H1 (cell line): ENCODE data around the gene GNAI1. TPM values are rescaled to one million over a fixed set of nuclear protein-coding genes. Genes with fewer than 3 reads are reported as not detected.

Source experiments
- CTCF ChIA-PET: fragments of 300-600 bp; sonication (Branson Sonifier 250); formaldehyde crosslinking; loops from one replicate; lab custom pipeline; 2021; ENCODE audit not compliant: partially characterized antibody; lab: Charles Lee
- POLR2A ChIA-PET: fragments of 300-600 bp; sonication (Branson Sonifier 250); formaldehyde crosslinking; loops from one replicate; lab custom pipeline; 2021; ENCODE audit warnings: inconsistent platforms; ENCODE audit not compliant: partially characterized antibody; lab: Charles Lee
- DNase-seq, 2 experiments: peaks; one replicate each; pipeline versions ENCODE4 v3.0.0 to v3.0.0-alpha.2; 2010 to 2022; ENCODE audit warnings: low spot score in 2 of 2, low read depth in 1 of 2, mixed read lengths in 1 of 2
- FAIRE-seq: peaks from 2 replicates; lab custom pipeline; 2011; peaks lifted over from hg19 to GRCh38; lab: Jason Lieb, UNC
- H2AFZ ChIP-seq: 2 replicates; pipeline ENCODE4 v1.8.1; 2012; ENCODE audit warnings: low read length, inconsistent platforms
- H2AK5ac ChIP-seq: 2 replicates; pipeline ENCODE4 v1.6.1; 2013; ENCODE audit warnings: low read depth, low read length
- H2BK120ac ChIP-seq: replicated peaks from 2 replicates; pipeline ENCODE3; 2013; ENCODE audit warnings: low read depth, low read length, inconsistent platforms
- H2BK12ac ChIP-seq: 2 replicates; pipeline ENCODE4 v1.6.1; 2013; ENCODE audit warnings: low read depth, low read length
- H2BK15ac ChIP-seq: 2 replicates; pipeline ENCODE4 v1.6.1; 2013; ENCODE audit warnings: low read length
- H2BK20ac ChIP-seq: 2 replicates; pipeline ENCODE4 v1.6.1; 2013; ENCODE audit warnings: low read length
- H2BK5ac ChIP-seq: 2 replicates; pipeline ENCODE4 v1.6.1; 2013; ENCODE audit warnings: low read depth, low read length
- H3K14ac ChIP-seq: 2 replicates; pipeline ENCODE4 v1.6.1; 2013; ENCODE audit warnings: inconsistent platforms; ENCODE audit not compliant: insufficient read length
- H3K18ac ChIP-seq: 2 replicates; pipeline ENCODE4 v1.6.1; 2013; ENCODE audit warnings: low read length; ENCODE audit errors: extremely low read depth
- H3K23ac ChIP-seq: 2 replicates; pipeline ENCODE4 v1.6.1; 2013; ENCODE audit warnings: inconsistent platforms; ENCODE audit not compliant: insufficient read length
- H3K23me2 ChIP-seq: 2 replicates; pipeline ENCODE4 v1.6.1; 2013; ENCODE audit warnings: low read depth, low read length
- H3K27ac ChIP-seq: 2 replicates; pipeline ENCODE4 v1.6.1; 2011; ENCODE audit warnings: low read depth, low read length, inconsistent platforms
- H3K27me3 ChIP-seq, 4 experiments: replicated peaks in 1 of 4; 1 replicate in 1 of 4; 2 replicates in 3 of 4; pipeline versions ENCODE4 v1.6.1 to v1.8.1; 2011 to 2013; ENCODE audit warnings: low read length in 3 of 4, mild to moderate bottlenecking in 3 of 4, inconsistent platforms in 2 of 4, mixed read lengths in 2 of 4, moderate library complexity in 1 of 4; ENCODE audit not compliant: control insufficient read depth in 3 of 4, insufficient read depth in 3 of 4; ENCODE audit errors: extremely low read depth in 1 of 4
- H3K36me3 ChIP-seq, 4 experiments: 2 replicates each; pipeline versions ENCODE4 v1.6.1 to v1.8.1; 2011 to 2013; ENCODE audit warnings: mild to moderate bottlenecking in 4 of 4, low read length in 3 of 4, moderate library complexity in 2 of 4, control low read depth in 1 of 4, inconsistent platforms in 1 of 4; ENCODE audit not compliant: insufficient read depth in 4 of 4, control insufficient read depth in 2 of 4
- H3K4ac ChIP-seq: replicated peaks from 2 replicates; pipeline ENCODE3; 2013; ENCODE audit warnings: low read length, low read depth, mixed read lengths, inconsistent platforms; ENCODE audit not compliant: insufficient read length
- H3K4me1 ChIP-seq, 4 experiments: replicated peaks in 1 of 4; 1 replicate in 1 of 4; 2 replicates in 3 of 4; pipeline versions ENCODE4 v1.6.1 to v1.8.1; 2011 to 2013; ENCODE audit warnings: low read length in 3 of 4, inconsistent platforms in 2 of 4, mixed read lengths in 1 of 4; ENCODE audit not compliant: insufficient read depth in 4 of 4, control insufficient read depth in 3 of 4
- H3K4me2 ChIP-seq, 2 experiments: 2 replicates each; pipeline versions ENCODE4 v1.6.1 to v1.8.1; 2011 to 2013; ENCODE audit warnings: low read depth in 2 of 2, low read length in 2 of 2, control low read depth in 1 of 2, inconsistent platforms in 1 of 2, mild to moderate bottlenecking in 1 of 2; ENCODE audit not compliant: insufficient read depth in 1 of 2
- H3K4me3 ChIP-seq, 4 experiments: fragments of 200-600, 300-600 bp in 1 of 4; sonication (generic), shearing (Covaris generic), sonication (Bioruptor Twin) in 1 of 4; 2 replicates each; pipeline versions ENCODE4 v1.5.1 to v1.8.1; 2011 to 2016; ENCODE audit warnings: low read length in 4 of 4, low read depth in 3 of 4, control low read depth in 2 of 4, inconsistent platforms in 2 of 4, mild to moderate bottlenecking in 2 of 4, mixed read lengths in 1 of 4, moderate library complexity in 1 of 4; ENCODE audit not compliant: insufficient read depth in 2 of 4; ENCODE audit errors: extremely low read depth in 1 of 4
- H3K56ac ChIP-seq: replicated peaks from 2 replicates; pipeline ENCODE3; 2013; ENCODE audit warnings: low read depth, mild to moderate bottlenecking, mixed read lengths, low read length, inconsistent platforms; ENCODE audit not compliant: insufficient read length
- H3K79me1 ChIP-seq: 2 replicates; pipeline ENCODE4 v1.6.1; 2013; ENCODE audit warnings: low read depth, low read length, control low read depth
- H3K79me2 ChIP-seq, 2 experiments: 2 replicates each; pipeline versions ENCODE4 v1.6.1 to v1.8.1; 2012 to 2013; ENCODE audit warnings: low read length in 2 of 2, mild to moderate bottlenecking in 2 of 2, inconsistent platforms in 1 of 2; ENCODE audit not compliant: insufficient read depth in 2 of 2, control insufficient read depth in 1 of 2
- H3K9ac ChIP-seq, 4 experiments: replicated peaks in 1 of 4; 1 replicate in 1 of 4; 2 replicates in 3 of 4; pipeline versions ENCODE4 v1.6.1 to v1.8.1; 2011 to 2013; ENCODE audit warnings: low read depth in 3 of 4, low read length in 3 of 4, control low read depth in 2 of 4, mild to moderate bottlenecking in 2 of 4, moderate library complexity in 2 of 4, inconsistent platforms in 1 of 4; ENCODE audit errors: extremely low read depth in 1 of 4
- H3K9me3 ChIP-seq, 2 experiments: 2 replicates each; pipeline versions ENCODE4 v1.6.1 to v1.8.1; 2012 to 2013; ENCODE audit warnings: mild to moderate bottlenecking in 2 of 2, moderate library complexity in 2 of 2, control low read depth in 1 of 2, inconsistent platforms in 1 of 2, low read depth in 1 of 2, low read length in 1 of 2, mixed read lengths in 1 of 2; ENCODE audit not compliant: insufficient read depth in 2 of 2
- H4K20me1 ChIP-seq, 2 experiments: replicated peaks in 1 of 2; 2 replicates each; pipeline versions ENCODE3 to v1.8.1; 2011 to 2013; ENCODE audit warnings: inconsistent platforms in 2 of 2, low read length in 2 of 2, mild to moderate bottlenecking in 1 of 2; ENCODE audit not compliant: insufficient read depth in 2 of 2, control insufficient read depth in 1 of 2
- H4K5ac ChIP-seq: 2 replicates; pipeline ENCODE4 v1.6.1; 2013; ENCODE audit warnings: low read length, low read depth, mixed read lengths, inconsistent platforms; ENCODE audit not compliant: insufficient read length
- H4K8ac ChIP-seq: 2 replicates; pipeline ENCODE4 v1.8.0; 2013; ENCODE audit warnings: mild to moderate bottlenecking, moderate library complexity, low read length, inconsistent platforms; ENCODE audit not compliant: insufficient read depth; ENCODE audit errors: extremely low read depth
- H4K91ac ChIP-seq: replicated peaks from 2 replicates; pipeline ENCODE3; 2013; ENCODE audit warnings: low read length, mixed read lengths, inconsistent platforms; ENCODE audit not compliant: insufficient read length
- ATF2 ChIP-seq: IDR thresholded peaks from 2 replicates; pipeline ENCODE4 v1.6.1; 2012; ENCODE audit warnings: low read length, inconsistent platforms
- SIN3A ChIP-seq, 2 experiments: IDR thresholded peaks in 1 of 2; conservative IDR thresholded peaks in 1 of 2; 2 replicates each; pipeline ENCODE4 v1.6.1; 2011 to 2012; ENCODE audit warnings: low read length in 2 of 2, improper control_type of control experiment in 1 of 2, low read depth in 1 of 2, mild to moderate bottlenecking in 1 of 2
- WGBS, 2 experiments: shearing (Covaris generic) in 1 of 2; methylation state at CpG; one replicate each; pipeline versions ENCODE4 v1.1.6 to v1.1.7; 2013 to 2015; ENCODE audit warnings: low lambda C conversion rate in 2 of 2, mixed read lengths in 2 of 2, inconsistent platforms in 1 of 2, low coverage in 1 of 2, missing lambda C conversion rate in 1 of 2; ENCODE audit not compliant: insufficient replicate concordance in 2 of 2, insufficient coverage in 1 of 2, insufficient read length in 1 of 2; ENCODE audit errors: extremely low coverage in 1 of 2, missing lambda C conversion rate in 1 of 2; 5-methylcytosine and 5-hydroxymethylcytosine counted together
- polyA plus RNA-seq, 7 experiments: library from polyadenylated mRNA; depleted of rRNA in 3 of 7; stranded (reverse) in 5 of 7; unstranded in 2 of 7; fragments of >200 nt in 5 of 7; fragments of 200-250 nt in 2 of 7; gene quantifications; 1 replicate in 5 of 7; 2 replicates in 1 of 7; 4 replicates in 1 of 7; pipeline versions ENCODE4 v1.2.1 to v1.2.3, GENCODE V29; 2011 to 2013; ENCODE audit warnings: missing spikeins in 2 of 7, mixed read lengths in 2 of 7
- total RNA-seq: library from RNA; stranded (reverse); fragmentation: NEBNext Ultra II Directional; extraction: Animal tissue kit (Norgen Biotek cat#: 25700); gene quantifications from 2 replicates; pipeline ENCODE4 v1.2.1, GENCODE V29; 2021

The GNAI1 gene
- total and polyA plus RNA-seq, 2 of the 8 experiments (the other 6 are each of a cell fraction or from before 2014, with no cell fraction given) = 8.0 to 29.5 TPM

- DNase-seq (no peak), FAIRE-seq (no peak)
- no peak overlapping the region for H2BK20ac ChIP-seq
- H2AFZ ChIP-seq = no peak overlapping the region
- no peaks in the 10 kb centered on the region for H3K9me3 ChIP-seq
- H2AK5ac ChIP-seq = no peak overlapping the region
- ChIA-PET CTCF (interaction anchor here (0.8 to 1.7 kb wide), 3 partner anchors 10 to 229 kb away, joined by 3 to 6 read pairs (median 3); no protein-coding TSS in a partner anchor), POLR2A (interaction anchor here (1.9 kb wide), 1 partner anchor 10 kb away, joined by 5 read pairs; no protein-coding TSS in a partner anchor)
- H4K20me1 ChIP-seq = no peaks in the 10 kb centered on the region
- no peak overlapping the region for H3K18ac ChIP-seq
- no peak overlapping the region for H3K27ac ChIP-seq
- H4K5ac ChIP-seq = no peak overlapping the region
- no peak overlapping the region for H3K56ac ChIP-seq
- no peaks in the 10 kb centered on the region for H3K27me3 ChIP-seq
- no peak overlapping the region for H4K91ac ChIP-seq
- peaks cover 0 to 39% (median 9%) of the 10 kb centered on the region in 4 experiments; a peak in 6 of 8 replicates for H3K36me3 ChIP-seq
- no peak overlapping the region for H2BK5ac ChIP-seq
- no peak overlapping the region for H3K4me3 ChIP-seq
- no peaks in the 10 kb centered on the region for H3K4me1 ChIP-seq
- H3K79me2 ChIP-seq = no peaks in the 10 kb centered on the region
- H2BK12ac ChIP-seq = no peak overlapping the region
- no peak overlapping the region for H3K4me2 ChIP-seq
- H2BK15ac ChIP-seq = no peak overlapping the region
- H3K23me2 ChIP-seq = no peaks in the 10 kb centered on the region
- no peak overlapping the region for H3K23ac ChIP-seq
- H3K79me1 ChIP-seq = no peaks in the 10 kb centered on the region
- H3K14ac ChIP-seq = no peak overlapping the region
- H3K4ac ChIP-seq = no peak overlapping the region
- TF ChIP-seq SIN3A (conservative IDR thresholded peaks at IDR 0.05 in 1 of 2, IDR thresholded peaks at IDR 0.05 in 1 of 2; ENCODE audit: low read depth in 1 of 2, low read length in 2 of 2) (no peak), ATF2 (no peak)
- no peak overlapping the region for H2BK120ac ChIP-seq
- no peak overlapping the region for H3K9ac ChIP-seq
- H4K8ac ChIP-seq = no peak overlapping the region
- WGBS, 2 experiments = 87% methylated on average over 2 of the region's 2 CpGs; no CpG with 5 or more reads in 1 of the 2 experiments
Observed at GRCh38 chr7:80208700-80209099, 74.1 kb downstream of the GNAI1 start.
